Right ventricle myocardium superior (tissue), 1 donor: Measurements from ENCODE around the gene CCNY. TPM values are rescaled to one million over a fixed set of nuclear protein-coding genes. Genes with fewer than 3 reads are reported as not detected.
"Not testable (repeated sequence)": the region's sequence is repeated elsewhere in the genome, so short reads cannot be mapped to it uniquely, and the experiment has no call there.

Source experiments
- ATAC-seq: fragments of 200-7000 bp; cut with Tn5 transposase; one replicate; pipeline ENCODE4 v1.9.1; 2020; ENCODE audit warnings: mild to moderate bottlenecking; ENCODE audit not compliant: poor library complexity
- DNase-seq: peaks from one replicate; pipeline ENCODE4 v3.0.0-alpha.2; 2020
- intact Hi-C: fragments of 100-400 bp; cut with DNase I; formaldehyde crosslinking; loops from one replicate; pipeline ENCODE4 v1.11.2; 2022
- total RNA-seq: library from RNA; stranded (reverse); fragmentation: NEBNext Ultra II Directional; extraction: Animal tissue kit (Norgen Biotek cat#: 25700); gene quantifications from one replicate; pipeline ENCODE4 v1.2.1, GENCODE V29; 2021
- donor health status: DM: no; HTN: yes; CAD: no; lungs with severe emphysema.

The CCNY gene
- total RNA-seq, 1 donor from 2014 or later, result 92.7 TPM

DNA sequence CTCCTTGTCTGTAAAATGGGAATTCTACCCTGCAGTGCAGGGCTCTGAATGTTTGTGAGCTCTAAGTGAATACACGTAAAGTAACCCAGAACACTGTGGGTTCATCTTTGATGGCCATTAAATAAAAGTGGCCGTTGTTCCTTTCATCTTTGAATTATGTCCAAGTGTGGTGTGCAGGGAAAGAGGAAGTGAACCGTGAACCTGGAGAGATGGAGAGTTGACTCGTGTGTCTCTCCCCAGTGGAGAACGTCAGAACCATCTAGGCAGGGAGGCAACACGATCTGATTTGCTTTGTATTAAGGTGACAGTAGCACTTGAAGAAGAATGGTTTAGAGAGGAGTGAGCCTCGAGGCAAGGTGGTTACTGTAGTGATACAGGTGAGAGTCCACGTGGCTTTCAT, 175.3 kb downstream of the CCNY start:
- ATAC-seq, result no peak
- DNase-seq, result no peak
- intact Hi-C loops, result no loop called here

DNA sequence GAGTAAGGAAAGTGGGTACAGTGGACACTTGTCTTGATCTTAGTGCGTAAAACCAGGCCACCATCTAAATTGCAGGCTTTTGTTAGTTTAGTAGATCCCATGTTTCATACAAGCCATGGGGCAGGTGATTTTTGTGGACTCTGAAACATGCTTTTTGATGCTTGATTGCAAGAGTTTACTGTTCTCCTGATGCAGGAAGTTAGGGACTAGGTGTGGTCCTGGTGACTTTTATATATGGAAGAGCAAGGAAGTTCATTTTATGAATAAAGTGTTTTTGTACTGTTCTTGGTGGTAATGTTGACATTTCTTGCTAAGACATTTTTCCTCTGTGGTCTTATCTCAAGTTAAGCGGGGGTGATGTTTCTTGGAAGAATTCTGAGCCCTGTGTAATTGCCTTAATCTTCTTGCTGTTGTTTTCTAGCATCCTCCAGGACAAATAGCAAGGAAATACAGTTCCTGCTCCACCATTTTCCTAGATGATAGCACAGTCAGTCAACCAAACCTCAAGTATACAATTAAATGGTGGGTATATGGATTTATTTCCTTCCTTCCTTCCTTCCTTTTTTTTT, 179.9 kb downstream of the CCNY start:
- intact Hi-C loops, result no loop called here
- ATAC-seq (no peak), DNase-seq (no peak)

- peak; percentile 79 for ATAC-seq
- no peak for DNase-seq
- intact Hi-C loops, result no loop called here
Measured at GRCh38 chr10:35517431-35518181, 181.3 kb downstream of the CCNY start.

- intact Hi-C loops, DNase-seq, ATAC-seq: not testable (repeated sequence)
Measured at GRCh38 chr10:35518187-35518586, 181.9 kb downstream of the CCNY start.

GRCh38 chr10:35520996-35521395, 184.7 kb downstream of the CCNY start:
- intact Hi-C loops, result no loop called here
- DNase-seq (no peak), ATAC-seq (no peak)

DNA sequence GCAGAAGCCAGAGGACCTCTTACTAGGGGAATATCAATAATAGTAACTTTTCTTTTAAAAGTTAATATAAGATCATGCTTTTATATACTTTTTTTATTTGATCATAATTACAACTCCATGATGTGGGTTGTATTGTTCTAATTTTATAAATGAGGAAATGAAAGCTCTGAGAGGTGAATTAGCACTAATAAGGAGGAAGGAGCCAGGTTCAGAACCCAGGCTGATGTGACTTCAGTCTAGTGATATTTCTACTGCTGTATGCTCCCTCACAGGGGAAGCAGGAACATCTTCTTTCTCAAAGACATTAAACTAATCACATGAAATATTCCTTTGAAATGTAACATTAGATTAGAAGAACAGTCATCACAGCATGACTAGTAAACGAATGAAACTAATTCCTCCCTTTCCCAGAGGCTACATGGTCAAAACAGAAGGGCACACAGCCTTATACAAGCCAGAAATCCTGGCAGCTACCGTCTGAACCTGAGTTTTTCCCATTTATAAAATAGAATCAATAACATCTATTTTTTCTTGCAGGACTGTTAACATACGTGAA, 187.4 kb downstream of the CCNY start:
- ATAC-seq (no peak), DNase-seq (no peak)
- intact Hi-C loops, result no loop called here

DNA sequence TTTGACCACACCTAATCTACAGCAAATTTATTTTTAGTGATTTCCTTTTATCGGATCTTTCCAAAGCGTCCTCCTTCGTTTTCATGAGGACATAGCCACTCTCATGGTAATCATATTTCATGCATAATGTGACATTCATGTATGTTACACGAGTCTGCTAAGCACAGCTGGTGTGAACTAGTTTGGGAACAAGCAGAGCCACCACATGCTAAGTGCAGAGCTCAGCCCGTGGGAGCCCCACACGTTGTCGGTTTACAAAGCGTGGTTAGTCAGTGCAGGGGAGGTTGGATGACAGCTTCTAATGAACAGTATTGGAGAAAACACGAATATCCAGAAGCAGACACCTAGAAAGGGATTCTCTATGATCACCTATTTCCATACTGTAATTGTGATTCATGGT, 190.4 kb downstream of the CCNY start:
- intact Hi-C loops, result no loop called here
- ATAC-seq, result no peak
- no peak for DNase-seq

DNA sequence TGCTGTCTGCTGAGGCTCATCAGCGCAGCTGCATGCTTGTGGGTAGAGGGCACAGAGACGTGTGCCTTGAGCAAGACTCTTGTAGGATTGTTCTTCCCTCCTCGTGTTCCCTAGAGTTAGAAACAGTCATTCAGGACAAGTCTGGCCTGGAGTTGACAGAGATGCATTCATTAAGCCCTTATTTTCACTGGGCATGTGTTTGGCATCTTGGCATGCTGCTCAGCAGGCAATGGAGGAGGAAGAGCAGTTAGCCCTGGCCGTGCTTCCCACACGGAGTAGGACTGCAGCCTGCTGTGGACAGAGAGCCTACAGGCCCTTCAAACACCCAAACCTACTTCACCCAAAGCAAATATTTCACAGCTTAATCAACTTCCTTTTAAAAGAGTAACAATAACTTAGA, 195.8 kb downstream of the CCNY start:
- intact Hi-C loops, result no loop called here
- no peak for DNase-seq
- ATAC-seq, result no peak

- intact Hi-C loops, result no loop called here
- DNase-seq, result no peak
- no peak for ATAC-seq
Measured at GRCh38 chr10:35533565-35533964, 197.3 kb downstream of the CCNY start.

GRCh38 chr10:35535136-35535535, 198.8 kb downstream of the CCNY start:
- intact Hi-C loops, result no loop called here
- ATAC-seq (no peak), DNase-seq (no peak)

DNA sequence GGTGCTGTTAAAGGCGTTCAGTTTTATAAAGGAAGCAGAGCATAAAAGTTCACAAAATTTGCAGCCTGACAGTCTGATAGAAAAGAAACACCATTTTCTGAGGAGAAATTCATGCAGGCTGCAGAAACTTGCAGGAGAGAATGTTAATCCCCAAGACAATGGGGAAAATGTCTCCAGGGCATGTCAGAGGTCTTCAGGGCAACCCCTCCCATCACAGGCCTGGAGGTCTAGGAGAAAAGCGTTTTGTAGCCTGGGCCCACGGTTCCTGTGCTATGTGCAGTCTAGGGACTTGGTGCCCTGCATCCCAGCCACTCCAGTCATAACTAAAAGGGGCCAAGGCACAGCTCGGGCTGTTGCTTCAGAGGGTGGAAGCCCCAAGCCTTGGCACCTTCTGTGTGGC, 200.5 kb downstream of the CCNY start:
- no peak for DNase-seq
- no peak for ATAC-seq
- intact Hi-C loops, result no loop called here

DNA sequence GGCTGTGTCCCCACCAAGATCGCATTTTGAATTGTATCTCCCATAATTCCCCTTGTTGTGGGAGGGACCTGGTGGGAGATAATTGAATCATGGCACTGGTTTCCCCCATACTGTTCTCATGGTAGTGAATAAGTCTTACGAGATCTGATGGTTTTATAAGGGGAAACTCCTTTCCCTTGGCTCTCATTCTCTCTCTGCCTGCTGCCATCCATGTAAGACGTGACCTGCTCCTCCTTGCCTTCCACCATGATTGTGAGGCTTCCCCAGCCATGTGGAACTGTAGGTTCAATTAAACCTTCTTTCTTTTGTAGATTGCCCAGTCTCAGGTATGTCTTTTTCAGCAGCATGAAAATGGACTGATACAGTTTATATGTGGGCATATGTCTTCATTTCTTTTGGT, 201.6 kb downstream of the CCNY start:
- DNase-seq, ATAC-seq, intact Hi-C loops: not testable (repeated sequence)

DNA sequence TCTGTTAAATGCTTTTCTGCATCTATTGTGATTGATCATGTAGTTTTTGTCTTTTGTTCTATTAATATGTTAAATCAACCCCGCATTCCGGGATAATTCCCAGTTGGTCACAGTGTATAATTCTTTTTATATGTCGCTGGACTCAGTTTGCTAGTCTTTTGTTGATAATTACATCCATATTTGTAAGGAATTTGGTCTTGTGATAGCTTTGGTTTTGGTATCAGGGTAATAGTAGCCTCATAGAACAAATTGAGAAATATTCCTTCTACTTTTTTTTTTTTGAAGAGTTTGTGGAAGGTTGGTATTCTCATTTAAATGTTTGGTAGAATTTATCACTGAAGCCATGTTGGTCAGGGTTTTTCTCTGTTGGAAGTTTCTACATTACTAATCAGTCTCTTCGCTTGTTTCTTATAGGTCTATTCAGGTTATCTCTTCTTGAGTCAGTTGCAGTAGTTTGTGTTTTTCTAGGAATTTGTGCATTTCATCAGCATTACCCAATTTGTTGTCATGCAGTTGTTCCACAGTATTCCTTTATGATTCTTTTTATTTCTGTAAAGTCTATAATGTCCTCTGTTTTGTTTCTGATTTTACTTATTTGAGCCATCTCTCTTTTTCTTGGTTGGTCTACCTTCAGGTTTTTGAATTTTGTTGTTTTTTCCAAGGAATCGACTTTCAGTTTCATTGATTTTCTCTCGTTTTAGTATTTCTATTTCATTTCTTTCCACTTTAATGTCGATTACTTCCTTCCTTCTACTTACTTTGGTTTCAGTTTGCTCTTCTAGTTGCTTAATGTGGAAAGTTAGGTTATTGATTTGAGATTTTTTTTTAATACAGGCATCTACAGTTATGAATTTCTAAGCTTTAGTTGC, 204.2 kb downstream of the CCNY start:
- no peak for DNase-seq
- no peak for ATAC-seq
- intact Hi-C loops, result no loop called here

GRCh38 chr10:35541720-35542119, 205.4 kb downstream of the CCNY start:
- DNase-seq, result no peak
- ATAC-seq, result no peak
- intact Hi-C loops, result no loop called here

DNA sequence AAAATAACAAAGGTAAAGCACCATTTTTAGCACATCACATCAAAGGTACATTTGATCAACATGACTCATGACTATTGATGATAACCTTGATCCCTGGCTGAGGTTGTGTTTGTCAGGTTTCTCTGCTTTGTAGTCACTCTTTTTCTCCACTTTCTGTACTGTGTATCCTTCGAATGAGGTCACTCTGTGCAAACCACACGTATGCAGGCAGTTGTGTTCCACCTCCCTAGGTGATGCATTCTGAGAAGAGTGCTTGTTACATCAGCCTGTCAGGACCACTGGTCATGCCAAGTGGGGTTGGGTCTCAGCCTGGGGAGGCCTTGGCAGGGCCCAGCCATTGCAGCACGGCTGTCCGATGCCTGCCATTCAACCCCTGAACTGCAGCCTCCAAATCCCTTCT, 206.0 kb downstream of the CCNY start:
- DNase-seq, result no peak
- ATAC-seq, result no peak
- intact Hi-C loops, result no loop called here

DNA sequence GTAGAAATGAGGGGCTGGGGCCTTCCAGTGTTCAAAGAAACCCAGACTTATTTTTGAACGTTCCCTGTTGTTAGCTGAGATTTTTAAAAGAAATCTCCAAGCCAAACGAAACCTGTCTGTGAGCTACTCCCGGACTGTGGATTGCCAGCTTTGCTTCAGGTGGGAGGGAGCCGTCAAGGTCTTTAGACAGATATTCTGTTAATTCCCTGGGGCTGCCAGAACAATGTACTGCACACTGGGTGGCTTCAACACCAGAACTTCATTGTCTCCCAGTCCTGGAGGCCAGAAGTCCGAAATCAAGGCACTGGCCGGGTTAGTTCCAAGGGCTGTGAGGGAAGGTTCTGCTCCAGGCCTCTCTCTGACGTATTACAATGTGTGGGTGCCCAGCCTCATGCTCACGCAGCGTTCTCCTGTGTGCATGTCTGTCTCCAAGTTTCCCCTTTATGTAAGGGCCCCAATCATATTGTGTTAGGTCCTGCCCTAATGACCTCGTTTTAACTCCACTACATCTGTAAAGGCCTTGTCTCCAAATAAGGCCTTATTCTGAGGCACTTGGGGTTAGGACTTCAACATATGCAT, 208.9 kb downstream of the CCNY start:
- intact Hi-C loops, result no loop called here
- no peak for ATAC-seq
- no peak for DNase-seq

DNA sequence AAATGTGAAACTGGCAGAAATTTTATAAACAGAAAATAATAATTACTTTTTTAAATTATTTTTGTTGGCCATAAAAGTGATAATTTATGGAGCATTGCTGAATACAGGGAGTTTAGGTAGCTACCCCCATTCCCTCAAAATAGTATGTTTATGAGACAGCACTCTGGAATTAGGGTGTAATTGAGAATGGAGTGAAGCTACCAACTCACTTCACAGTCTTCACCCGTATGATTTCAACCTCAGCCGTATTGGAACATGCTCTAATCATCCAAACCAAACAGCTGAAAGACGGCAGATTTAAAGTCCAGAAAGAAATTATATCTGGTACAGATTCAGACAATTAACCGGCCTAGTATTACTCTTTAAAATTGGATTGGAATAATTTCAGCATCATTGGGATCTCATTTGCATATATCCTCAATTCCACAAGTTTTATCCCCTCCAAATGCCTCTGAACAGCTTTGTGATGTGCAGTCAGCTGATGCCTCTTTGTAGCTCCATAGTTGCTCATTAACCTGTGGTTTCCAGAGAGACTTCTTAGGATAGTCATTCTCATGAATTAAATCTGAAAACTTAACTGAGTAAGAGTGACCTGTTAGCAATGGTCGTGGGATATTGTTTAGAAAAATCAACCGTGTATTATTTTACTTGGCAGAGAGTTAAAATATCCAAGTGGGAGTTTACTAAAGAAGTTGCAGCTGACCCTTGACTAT, 209.7 kb downstream of the CCNY start:
- DNase-seq (no peak), ATAC-seq (no peak)
- intact Hi-C loops, result no loop called here

GRCh38 chr10:35546824-35547225, 210.5 kb downstream of the CCNY start:
- intact Hi-C loops, result no loop called here
- ATAC-seq (no peak), DNase-seq (no peak)
